GM18858 (cell line): ENCODE results near the gene LRRC2.
"Not testable (repeated sequence)": the region's sequence is repeated elsewhere in the genome, so short reads cannot be mapped to it uniquely, and the experiment has no call there.

ENCODE experiments used
- ATAC-seq: cut with Tn5 transposase; IDR thresholded peaks from one replicate; pipeline ENCODE4 v1.9.1; 2021; ENCODE audit not compliant: unreplicated experiment

The LRRC2 gene

DNA sequence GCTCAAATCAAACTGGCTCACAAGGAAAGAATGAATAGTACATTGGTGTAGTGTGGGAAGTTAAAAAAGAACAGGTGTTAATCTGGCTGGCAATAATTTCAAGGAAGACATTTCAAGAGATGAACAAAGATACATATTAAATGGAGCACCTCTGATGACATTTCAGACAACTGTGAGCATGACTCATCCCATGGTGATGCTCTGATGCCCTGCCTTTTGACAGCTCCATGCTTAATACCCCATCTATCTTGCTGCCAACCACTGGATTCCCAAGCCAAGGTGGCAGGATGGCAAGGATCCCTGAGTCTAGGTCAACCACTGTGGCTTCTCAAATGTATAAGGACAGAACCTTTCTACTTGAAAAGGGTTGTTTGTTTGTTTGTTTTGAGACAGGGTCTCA lies 29.3 kb downstream of the LRRC2 start:
- no peak for ATAC-seq

- no peak for ATAC-seq
Observed at GRCh38 chr3:46535746-46536145, 30.4 kb downstream of the LRRC2 start.

- ATAC-seq: no peak
Observed at GRCh38 chr3:46533091-46533490, 33.0 kb downstream of the LRRC2 start.

GRCh38 chr3:46527239-46527638 lies 38.9 kb downstream of the LRRC2 start:
- ATAC-seq: no peak

GRCh38 chr3:46524832-46525231 lies 41.3 kb downstream of the LRRC2 start:
- no peak for ATAC-seq

DNA sequence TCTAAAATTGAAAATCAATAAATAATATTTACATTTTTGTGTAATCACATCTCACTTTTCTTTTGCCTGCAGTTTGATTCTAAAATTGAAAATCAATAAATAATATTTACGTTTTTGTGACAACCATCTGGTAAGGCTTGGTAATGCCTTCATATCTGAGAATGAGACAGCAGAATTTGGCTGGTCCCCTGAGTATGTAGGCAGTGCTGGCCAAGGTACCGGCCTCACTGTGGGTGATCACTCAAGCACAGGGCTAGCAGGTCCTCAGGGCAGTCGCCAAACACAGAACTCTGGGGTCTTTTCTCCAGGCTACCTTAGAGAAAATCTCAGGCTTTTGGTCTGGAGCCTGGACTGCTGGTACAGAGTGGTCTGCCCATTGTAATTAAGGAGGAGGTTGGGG lies 42.1 kb downstream of the LRRC2 start:
- no peak for ATAC-seq

DNA sequence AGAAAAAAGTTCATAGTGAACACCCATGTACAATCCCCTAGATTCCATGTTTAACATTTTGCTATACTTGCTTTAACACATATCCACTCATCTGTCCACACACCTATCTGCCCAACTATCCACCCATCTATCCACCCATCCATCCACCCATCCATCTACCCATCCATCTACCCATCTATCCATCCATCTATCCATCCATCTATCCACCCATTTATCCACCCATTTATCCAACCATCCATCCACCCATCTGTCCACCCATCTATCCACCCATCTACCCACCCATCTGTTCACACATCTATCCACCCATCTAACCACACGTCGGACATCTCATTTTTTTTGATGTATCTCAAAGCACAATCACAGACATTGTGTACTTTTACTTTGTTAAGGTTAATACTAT lies 42.5 kb downstream of the LRRC2 start:
- ATAC-seq: no peak

DNA sequence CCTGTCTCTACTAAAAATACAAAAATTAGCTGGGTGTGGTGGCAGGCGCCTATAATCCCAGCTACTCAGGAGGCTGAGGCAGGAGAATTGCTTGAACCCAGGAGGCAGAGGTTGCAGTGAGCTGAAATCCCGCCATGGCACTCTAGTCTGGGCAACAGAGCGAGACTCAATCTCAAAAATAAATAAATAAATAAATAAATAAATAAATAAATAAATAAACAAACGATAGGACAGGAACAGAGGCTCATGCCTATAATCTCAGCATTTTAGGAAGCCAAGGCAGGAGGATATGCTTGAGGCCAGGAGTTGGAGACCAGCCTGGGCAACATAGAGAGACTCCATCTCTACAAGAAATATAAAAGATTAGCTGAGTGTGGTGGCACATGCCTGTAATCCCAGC lies 43.9 kb downstream of the LRRC2 start:
- ATAC-seq: not testable (repeated sequence)

DNA sequence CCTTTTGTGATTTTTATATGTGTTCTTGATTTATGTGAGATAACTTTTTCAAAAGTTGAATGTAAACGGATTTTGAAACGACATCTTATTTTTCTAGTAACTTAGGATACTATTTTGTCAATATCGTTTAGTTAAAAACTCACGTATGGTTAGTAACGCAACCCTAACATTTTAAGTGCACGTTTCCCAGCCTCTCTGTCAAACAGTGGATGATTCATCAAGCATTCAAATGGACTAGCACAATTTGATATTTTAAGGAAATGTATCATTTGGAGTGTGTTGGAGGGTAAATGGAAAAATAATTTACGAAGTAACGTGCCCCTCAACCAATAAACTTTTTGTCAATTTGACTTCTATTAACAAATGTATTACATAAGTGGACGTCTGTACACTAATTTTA lies 45.0 kb downstream of the LRRC2 start:
- no peak for ATAC-seq

DNA sequence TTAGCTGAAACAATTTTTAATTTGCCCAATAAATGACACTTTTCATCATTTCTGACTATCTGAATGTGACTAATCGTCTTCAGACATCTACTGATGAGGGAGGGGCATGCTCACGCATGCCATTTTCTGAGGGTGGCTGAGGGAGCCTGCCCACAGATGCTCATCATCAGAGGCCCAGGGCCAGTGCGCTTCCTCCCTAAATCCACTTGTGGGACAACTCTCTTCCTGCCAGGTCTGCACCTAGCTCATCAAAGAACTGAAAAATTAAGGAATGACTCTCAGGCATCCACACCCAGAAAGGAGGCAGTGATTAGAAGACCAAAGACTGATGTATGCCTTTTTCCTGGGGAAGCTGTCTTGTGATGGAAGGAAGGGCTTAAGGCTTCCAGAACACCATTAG lies 45.6 kb downstream of the LRRC2 start:
- no peak for ATAC-seq

GRCh38 chr3:46519952-46520351 lies 46.1 kb downstream of the LRRC2 start:
- no peak for ATAC-seq

- no peak for ATAC-seq
Observed at GRCh38 chr3:46517784-46518181, 48.3 kb downstream of the LRRC2 start.

- ATAC-seq: no peak
Observed at GRCh38 chr3:46517016-46517783, 48.9 kb downstream of the LRRC2 start.

- ATAC-seq: no peak
Observed at GRCh38 chr3:46516521-46516920, 49.6 kb downstream of the LRRC2 start.

GRCh38 chr3:46512191-46512749 lies 53.8 kb downstream of the LRRC2 start:
- ATAC-seq: no peak

- no peak for ATAC-seq
Observed at GRCh38 chr3:46509661-46510187, 56.4 kb downstream of the LRRC2 start.

DNA sequence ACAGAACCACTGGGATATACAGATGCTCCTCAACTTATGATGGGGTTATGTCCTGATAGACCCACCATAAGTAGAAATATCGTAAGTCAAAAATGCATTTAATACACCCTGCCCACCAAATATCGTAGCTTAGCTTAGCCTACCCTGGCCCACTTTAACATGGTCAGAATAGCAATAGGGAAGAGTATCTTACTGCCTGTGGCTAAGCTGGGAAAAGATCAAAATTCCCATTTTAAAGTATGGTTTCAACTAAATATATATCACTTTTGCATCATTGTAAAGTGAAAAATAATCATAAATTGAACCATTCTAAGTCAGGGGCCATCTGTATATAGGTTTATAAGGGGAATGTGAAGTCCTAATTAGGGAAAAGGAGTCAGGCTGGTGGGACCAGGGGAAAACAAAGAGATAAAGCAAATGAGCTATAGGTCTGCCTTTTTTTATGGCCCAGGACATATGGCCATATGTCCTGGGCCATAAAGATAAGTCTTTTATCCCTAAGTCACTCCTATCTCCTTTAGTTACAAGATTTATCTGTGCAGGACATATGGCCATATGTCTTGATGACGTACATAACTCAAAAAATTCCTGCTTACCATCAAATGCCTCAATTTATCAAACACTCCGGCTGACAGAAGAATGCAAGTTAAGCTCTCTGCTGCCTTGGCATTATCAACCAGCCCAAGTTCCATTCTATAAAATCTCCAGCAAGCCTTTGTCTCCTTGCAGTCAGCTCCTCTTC lies 57.1 kb downstream of the LRRC2 start:
- no peak for ATAC-seq

DNA sequence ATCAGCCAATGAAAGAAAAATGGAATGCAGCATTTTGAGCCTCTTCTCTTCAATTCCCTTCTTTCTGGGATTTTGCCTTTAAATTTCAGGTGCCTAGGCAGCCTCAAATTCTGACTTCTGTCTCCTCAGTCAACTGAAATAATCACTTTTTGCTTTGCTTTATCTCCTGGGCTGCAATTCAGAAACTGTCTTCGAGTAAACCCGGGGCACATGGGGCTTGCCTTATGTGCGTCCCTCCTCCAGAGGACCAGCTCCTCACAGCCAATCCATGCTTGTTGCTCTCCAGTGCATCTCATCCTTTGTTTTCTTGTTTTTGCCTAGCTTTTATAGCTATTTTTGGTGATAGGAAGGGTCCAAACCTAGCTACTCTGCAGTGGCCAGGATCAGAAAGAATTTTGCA lies 59.6 kb downstream of the LRRC2 start:
- no peak for ATAC-seq

- ATAC-seq: no peak
Observed at GRCh38 chr3:46505953-46506352, 60.1 kb downstream of the LRRC2 start.

GRCh38 chr3:46504789-46505188 lies 61.3 kb downstream of the LRRC2 start:
- no peak for ATAC-seq

DNA sequence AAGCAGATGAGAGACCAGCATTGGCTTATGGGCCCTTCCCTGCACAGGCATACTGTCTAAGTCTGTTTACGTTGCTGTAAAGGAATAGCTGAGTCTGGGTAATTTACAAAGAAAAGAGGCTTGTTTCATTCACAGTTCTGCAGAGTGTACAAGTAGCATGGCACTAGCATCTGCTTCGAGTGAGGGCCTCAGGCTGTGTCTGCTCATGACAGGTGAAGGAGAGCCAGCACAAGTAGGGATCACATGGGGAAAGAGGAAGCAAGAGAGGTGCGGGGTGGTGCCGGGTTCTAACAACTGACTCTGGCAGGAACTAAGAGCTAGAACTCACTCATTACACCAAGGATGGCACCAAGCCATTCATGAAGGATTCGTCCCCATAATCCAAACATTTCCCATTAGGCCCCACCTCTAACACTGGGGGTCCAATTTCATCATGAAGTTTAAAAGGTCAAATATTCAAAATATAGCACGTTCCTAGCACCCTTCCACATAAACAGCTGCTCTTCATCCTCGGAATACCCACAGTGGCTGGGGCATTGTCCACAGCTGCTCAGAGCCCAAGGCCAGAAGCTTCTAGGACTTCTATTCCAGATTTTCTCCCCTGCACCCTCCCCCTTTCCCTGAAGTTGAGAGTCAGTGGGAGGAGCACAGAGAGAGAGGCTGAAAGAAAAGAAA lies 62.8 kb downstream of the LRRC2 start:
- no peak for ATAC-seq
